ENCODE measurements around the gene CORIN.

The CORIN gene

GRCh38 chr4:47729131-47729680, 108.7 kb downstream of the CORIN start:
- no peaks in the 10 kb centered on the region for H3K9me3 ChIP-seq (ENCODE audit: severe bottlenecking)
- DNase-seq (ENCODE audit: low spot score) (no peak), ATAC-seq (ENCODE audit: low read depth) (no peak)
- H3K27me3 ChIP-seq (ENCODE audit: insufficient read depth, poor library complexity, severe bottlenecking), result peaks cover 18% of the 10 kb centered on the region
- H3K27ac ChIP-seq (ENCODE audit: poor library complexity, severe bottlenecking), result no peak overlapping the region
- TF ChIP-seq CTCF (IDR thresholded peaks at IDR 0.05; ENCODE audit: poor library complexity, severe bottlenecking), result no peak
- no peaks in the 10 kb centered on the region for H3K4me1 ChIP-seq (ENCODE audit: insufficient read depth, poor library complexity, severe bottlenecking)
- H3K36me3 ChIP-seq (ENCODE audit: low read depth), result no peaks in the 10 kb centered on the region
- H3K4me3 ChIP-seq (ENCODE audit: severe bottlenecking), result no peak overlapping the region

GRCh38 chr4:47721892-47722575, 115.8 kb downstream of the CORIN start:
- Histone ChIP-seq H3K4me1 (ENCODE audit: insufficient read depth, poor library complexity, severe bottlenecking) (no peaks in the 10 kb centered on the region), H3K27me3 (ENCODE audit: insufficient read depth, poor library complexity, severe bottlenecking) (peaks cover 10% of the 10 kb centered on the region), H3K36me3 (ENCODE audit: low read depth) (no peaks in the 10 kb centered on the region), H3K4me3 (ENCODE audit: severe bottlenecking) (no peak overlapping the region), H3K27ac (ENCODE audit: poor library complexity, severe bottlenecking) (no peak overlapping the region), H3K9me3 (ENCODE audit: severe bottlenecking) (no peaks in the 10 kb centered on the region)
- no peak for DNase-seq (ENCODE audit: low spot score)
- no peak for ATAC-seq (ENCODE audit: low read depth)
- no peak for TF ChIP-seq CTCF (IDR thresholded peaks at IDR 0.05; ENCODE audit: poor library complexity, severe bottlenecking)

- TF ChIP-seq CTCF (IDR thresholded peaks at IDR 0.05; ENCODE audit: poor library complexity, severe bottlenecking), result no peak
- ATAC-seq (ENCODE audit: low read depth), result no peak
- Histone ChIP-seq H3K9me3 (ENCODE audit: severe bottlenecking) (no peaks in the 10 kb centered on the region), H3K4me3 (ENCODE audit: severe bottlenecking) (no peak overlapping the region), H3K27ac (ENCODE audit: poor library complexity, severe bottlenecking) (no peak overlapping the region), H3K36me3 (ENCODE audit: low read depth) (no peaks in the 10 kb centered on the region), H3K27me3 (ENCODE audit: insufficient read depth, poor library complexity, severe bottlenecking) (peaks cover 10% of the 10 kb centered on the region), H3K4me1 (ENCODE audit: insufficient read depth, poor library complexity, severe bottlenecking) (no peaks in the 10 kb centered on the region)
- no peak for DNase-seq (ENCODE audit: low spot score)
These were observed 116.4 kb downstream of the CORIN start for GRCh38 chr4:47721485-47721884.

GRCh38 chr4:47720787-47721186, 117.1 kb downstream of the CORIN start:
- Histone ChIP-seq H3K36me3 (ENCODE audit: low read depth) (no peaks in the 10 kb centered on the region), H3K27me3 (ENCODE audit: insufficient read depth, poor library complexity, severe bottlenecking) (peaks cover 12% of the 10 kb centered on the region), H3K4me1 (ENCODE audit: insufficient read depth, poor library complexity, severe bottlenecking) (no peaks in the 10 kb centered on the region), H3K4me3 (ENCODE audit: severe bottlenecking) (no peak overlapping the region), H3K9me3 (ENCODE audit: severe bottlenecking) (peaks cover 3% of the 10 kb centered on the region), H3K27ac (ENCODE audit: poor library complexity, severe bottlenecking) (no peak overlapping the region)
- ATAC-seq (ENCODE audit: low read depth) (no peak), DNase-seq (ENCODE audit: low spot score) (no peak)
- TF ChIP-seq CTCF (IDR thresholded peaks at IDR 0.05; ENCODE audit: poor library complexity, severe bottlenecking), result no peak

GRCh38 chr4:47719576-47719975, 118.3 kb downstream of the CORIN start:
- H3K27ac ChIP-seq (ENCODE audit: poor library complexity, severe bottlenecking), result no peak overlapping the region
- no peak overlapping the region for H3K4me3 ChIP-seq (ENCODE audit: severe bottlenecking)
- H3K4me1 ChIP-seq (ENCODE audit: insufficient read depth, poor library complexity, severe bottlenecking), result no peaks in the 10 kb centered on the region
- H3K36me3 ChIP-seq (ENCODE audit: low read depth), result no peaks in the 10 kb centered on the region
- DNase-seq (ENCODE audit: low spot score), result no peak
- no peak for ATAC-seq (ENCODE audit: low read depth)
- H3K27me3 ChIP-seq (ENCODE audit: insufficient read depth, poor library complexity, severe bottlenecking), result peaks cover 9% of the 10 kb centered on the region
- peaks cover 3% of the 10 kb centered on the region for H3K9me3 ChIP-seq (ENCODE audit: severe bottlenecking)
- no peak for TF ChIP-seq CTCF (IDR thresholded peaks at IDR 0.05; ENCODE audit: poor library complexity, severe bottlenecking)

All from RWPE2 (cell line).